Stimulated activated CD4-positive, alpha-beta T cell treated with anti-CD3 and anti-CD28 coated beads, TNF-alpha, amount 100 ng/mL, for 48 hours (primary cell): ENCODE data around the gene TP63.

Source experiments
- DNase-seq, 3 donors: peaks; one replicate each; pipeline ENCODE4 v3.0.0-alpha.2; 2020; ENCODE audit warnings: low read depth in 3 of 3

TP63 gene

DNA sequence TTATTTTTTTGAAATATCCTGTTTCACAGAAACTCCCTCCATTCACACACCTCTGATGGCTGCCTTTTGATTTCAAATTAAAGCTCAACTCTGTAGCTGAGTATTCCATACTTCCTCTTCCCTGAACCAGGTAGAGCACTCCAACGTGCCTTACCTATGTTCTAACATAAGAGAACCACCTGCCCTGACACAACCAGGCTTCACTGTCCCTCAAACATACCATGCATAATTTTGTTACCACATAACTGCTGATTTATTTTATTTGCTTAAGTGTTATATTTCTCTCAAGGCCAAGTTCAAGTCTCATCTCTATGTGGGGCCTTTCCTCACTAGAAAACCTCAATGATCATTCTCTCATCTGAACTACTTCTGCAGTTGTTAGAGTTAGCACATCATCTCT lies 279.8 kb downstream of the TP63 start:
- DNase-seq: no peak

DNA sequence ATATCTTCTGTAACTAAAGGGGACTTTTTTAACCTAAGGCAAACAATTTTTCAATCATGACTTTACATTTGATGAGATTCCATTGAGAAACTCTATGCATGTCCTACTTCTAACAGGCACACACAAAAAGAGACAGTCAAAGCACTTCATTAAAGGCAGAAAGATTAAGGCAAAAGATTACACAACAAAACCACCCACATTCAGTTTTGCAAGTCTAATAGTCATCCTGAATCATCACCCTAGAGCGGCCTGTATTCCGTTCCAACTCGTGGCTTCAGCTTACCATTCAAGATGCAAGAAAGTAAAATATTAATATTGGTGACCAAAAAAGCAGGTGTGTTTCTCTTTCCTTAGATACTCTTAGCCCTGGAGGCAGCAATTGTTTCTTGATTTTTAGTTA lies 283.6 kb downstream of the TP63 start:
- no peak for DNase-seq

DNA sequence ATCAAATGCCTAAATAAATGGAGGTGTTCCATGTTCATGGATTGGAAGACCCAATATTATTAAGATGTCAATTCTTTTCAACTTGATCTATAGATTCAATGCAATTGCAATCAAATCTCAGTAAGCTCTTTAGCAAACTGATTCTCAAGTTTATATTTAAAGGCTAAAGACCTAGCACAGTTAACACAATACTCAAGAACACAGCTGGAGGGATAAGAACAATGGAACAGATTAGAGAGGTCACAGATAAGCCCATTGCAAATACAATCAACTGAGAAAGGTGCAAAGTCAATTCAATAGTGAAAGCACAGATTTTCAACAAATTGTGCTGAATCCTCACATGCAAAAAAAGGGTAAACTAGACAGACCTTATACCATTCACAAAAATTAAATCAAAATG lies 290.6 kb downstream of the TP63 start:
- no peak for DNase-seq

DNA sequence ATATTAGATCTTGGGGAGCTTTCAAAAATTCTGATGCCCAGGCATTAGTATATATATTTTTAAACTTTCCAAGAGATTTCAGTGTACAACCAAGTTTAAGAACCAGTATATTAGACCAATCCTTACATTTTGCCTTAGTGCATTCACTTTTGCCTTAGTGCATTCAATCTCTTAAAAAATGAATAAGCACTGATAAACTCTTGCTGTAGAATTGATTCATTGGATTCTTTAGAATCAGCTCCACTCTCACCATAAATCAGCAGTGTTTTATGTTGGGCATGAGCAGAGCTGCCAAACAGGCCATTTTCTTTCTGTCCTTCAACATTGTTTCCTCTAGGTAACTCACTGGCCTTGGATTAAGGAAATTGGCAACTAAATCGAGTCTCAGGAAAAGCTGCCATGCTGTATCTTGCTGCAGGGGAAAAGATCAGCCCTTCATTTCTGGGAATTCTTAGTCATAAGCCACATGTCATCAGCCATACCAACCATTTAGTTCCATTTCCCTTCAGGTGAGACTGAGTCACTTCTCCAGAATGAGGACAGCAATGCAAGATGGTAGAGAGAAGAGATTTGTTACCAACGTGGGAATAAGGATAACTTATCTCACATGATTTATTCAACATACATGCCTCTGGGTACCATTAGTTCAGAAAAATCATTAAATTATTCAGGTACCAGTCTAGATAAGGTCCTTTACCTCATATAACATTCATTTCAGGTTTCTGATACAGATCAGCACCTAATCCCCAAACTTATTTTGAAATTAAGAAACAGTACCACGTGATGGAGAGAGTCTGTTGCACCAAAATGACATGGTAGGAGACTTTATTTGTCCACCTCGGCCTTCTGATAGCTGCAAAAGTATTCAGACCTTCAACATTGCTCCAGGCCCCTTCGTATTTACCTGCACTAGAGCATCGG lies 297.0 kb downstream of the TP63 start:
- no peak for DNase-seq

DNA sequence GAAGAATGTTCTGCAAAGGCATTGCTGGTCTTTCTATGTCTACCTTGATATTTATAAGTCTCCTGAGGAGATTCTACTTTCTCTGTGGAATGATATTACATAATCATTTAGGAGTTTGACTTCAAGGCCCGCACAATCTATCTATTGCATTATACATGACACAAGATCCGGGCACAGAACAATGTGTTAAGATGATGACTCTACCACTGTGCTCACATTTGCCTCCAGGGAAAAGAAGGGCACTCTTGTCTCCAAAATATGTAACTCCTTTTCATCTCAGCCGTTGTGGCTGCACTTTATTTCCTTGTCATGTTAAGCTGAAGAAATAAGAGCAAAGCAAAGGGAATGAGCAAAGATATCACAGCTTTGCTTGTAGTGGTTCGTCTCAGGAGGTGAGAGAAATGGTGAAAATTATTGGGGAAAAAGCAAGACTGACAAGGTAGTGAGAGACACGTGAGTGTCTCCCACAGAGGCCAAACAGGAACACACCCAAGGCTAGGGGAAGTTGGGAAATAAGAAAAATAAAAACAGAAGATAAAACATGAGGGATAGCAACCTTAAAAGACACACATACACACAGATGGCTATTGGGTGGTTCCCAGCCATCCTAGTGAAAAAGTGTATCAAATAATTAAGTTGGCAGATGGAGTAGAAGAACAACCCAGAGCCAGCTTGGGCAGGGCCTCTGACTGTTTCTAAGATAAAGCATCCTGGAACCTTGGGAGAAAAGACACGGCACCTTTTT lies 305.2 kb downstream of the TP63 start:
- no peak for DNase-seq

DNA sequence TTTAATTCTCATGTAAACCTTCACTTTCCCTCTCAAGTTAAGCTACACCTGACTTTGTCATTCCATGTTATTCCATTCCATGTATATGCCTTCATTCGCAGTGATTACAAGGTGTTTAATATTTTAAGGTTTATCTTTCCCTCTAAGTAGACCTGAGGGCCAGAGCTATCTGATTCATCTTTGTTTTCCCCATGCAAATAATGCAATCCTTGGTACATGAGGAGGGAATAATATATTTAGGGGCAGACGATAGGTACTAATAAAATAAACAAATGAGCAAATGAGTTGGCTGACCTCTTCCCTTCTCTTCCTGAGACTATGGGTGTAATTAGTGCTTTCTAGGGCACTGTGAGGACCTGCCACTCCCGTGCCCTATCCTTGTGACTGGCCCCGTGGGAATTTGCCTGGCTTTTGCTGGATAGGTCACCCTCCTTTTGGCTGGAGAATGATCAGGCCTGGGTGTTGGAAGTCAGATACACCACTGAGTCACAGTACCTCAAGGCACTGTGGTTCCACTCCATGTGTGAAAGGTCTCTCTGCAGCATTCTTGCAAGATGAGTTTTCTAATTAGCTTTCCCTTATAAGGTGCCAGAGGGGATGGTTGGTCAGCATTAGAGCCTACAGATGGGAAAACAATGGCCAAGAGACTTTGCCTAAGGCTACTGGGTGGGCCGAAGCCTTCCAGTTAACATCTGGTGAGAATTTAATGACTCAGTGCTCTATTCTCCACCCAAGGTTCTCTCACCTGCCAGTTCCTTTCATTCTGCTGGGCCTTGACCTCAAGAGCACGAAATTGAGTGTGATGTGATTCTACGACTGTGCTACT lies 306.3 kb downstream of the TP63 start:
- DNase-seq: no peak

DNA sequence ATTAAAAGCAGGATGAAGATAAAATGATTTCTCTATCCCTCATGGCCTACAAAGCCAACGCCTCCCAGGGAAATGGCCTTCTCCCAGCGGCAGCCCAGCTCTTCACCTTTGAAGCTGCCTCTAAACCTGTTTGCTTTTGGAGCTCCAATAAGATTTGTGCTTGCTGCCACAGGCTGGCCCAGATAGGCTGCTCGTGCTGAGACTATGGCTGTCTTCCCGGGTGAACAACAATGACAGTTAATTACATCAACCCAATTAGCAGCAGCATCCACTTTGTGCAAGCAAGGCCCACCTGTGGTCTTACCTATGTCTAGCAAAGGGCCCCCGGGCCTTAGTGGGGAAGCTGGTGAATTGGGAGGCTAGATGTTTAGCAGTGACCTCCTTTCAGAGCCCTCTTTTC lies 309.9 kb downstream of the TP63 start:
- no peak for DNase-seq

DNA sequence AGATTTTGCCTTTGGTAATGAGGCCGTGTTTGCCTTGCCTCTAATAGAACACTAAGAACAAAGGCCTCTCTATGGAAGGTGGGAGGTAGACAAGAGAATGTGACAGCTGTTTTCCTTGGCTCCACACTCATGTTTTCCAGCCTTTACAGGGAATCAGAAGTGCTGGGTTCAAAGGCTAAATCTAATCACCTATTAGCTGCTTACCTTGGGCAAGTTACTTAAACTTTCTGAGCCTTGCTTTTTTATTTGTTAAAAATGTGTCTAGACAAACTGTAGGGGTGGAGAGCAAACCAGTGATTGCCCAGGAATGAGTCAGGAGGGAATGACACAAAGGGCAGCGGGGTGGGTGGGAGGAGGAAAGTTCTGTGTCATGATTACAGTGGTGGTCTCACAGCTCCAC lies 310.5 kb downstream of the TP63 start:
- DNase-seq: no peak

DNA sequence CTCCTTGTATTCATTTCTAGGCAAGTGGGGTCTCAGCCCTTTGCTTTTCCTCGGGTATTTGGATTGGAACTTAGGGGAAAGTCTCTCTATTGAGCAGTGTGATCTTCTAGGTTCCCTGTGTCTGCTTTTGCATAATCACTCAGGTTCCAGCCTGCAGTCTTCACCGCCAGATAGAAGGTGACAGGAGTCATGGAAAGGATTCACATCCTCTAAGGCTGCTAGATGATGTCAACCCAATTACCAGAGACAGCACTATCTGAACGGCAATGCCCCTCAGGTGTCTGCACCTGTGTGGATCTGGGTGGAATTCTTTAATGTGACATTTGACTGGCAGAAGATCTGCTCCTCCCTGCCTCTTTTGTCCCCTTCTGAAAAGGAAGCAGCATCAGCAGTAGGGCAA lies 311.8 kb downstream of the TP63 start:
- DNase-seq: no peak

DNA sequence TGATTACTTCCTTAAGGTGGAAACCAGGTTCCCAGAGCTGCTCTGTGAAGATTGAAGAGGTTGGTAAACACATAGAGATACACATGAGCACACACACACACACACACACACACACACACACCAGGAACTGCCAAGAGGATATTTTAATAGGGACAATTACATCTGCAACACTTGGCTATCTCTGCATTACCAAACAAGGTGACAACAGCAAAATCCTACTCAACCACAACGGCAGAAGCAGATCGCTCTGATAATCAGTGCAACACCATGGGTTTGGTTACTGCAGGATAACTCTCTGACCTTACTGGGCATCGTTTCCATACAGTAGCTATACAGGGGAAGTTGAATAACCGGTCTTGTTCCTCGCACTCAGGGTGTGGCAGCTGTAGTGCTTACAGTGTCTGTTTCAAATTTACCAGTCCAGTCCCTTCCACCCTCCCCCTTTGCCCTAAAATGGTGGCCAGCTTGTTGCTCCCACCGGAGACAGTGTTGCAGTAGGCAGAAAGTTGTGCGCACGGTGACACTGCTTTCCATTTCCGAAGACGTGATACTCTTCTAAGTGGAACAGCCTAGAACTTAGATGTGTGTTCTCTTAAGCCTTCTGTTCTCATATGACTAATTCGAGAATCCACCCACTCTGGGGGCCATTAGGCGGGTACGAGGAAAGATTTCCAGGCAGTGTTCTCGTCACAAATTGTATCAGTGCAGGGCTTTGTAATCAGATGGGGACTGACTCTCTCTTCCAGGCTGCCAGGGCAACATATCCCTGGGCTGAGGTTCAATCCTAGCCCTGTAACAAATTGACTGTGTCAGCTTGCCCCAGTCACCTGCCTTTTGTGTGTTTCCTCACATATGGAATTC lies 313.3 kb downstream of the TP63 start:
- no peak for DNase-seq

DNA sequence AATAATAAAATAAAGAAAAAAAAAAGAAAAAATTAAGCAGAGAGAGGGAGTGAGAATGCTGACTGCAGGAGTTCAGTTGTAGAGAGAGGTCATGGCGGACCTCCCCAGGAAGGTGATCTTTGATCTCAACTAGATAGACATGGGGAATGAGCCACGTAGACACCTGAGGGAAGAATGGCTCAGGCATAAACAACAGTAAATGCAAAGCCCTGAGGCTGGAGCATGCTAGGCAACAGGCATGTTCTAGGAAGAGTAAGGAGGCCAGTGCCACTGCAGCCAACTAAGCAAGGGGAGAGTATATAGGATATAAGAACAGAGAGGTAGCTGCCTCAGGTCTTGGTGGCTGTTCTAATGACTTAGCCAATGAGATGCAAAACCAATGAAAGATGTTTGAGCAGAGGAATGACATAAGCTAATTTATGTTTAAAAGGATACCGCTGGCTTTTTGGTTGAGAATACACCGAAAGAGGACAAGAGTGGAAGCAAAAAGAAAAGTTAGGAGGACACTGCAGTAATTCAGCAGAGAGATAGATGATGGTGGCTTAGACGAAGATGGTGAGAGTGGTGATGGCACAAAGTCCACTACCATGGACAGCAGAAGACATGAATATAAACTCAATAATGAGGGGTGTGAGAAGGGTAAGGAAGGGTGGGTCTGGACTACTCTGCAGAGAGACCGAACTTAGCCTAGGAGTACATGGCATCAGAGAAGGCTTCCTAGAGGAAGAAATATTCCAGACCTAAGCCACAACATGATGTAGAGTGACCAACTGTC lies 314.9 kb downstream of the TP63 start:
- no peak for DNase-seq
